Progenitor cell of endocrine pancreas (in vitro differentiated cells): ENCODE results near the gene SLC7A11. TPM values are rescaled to one million over a fixed set of nuclear protein-coding genes. Genes with fewer than 3 reads are reported as not detected.

ENCODE experiments used
- DNase-seq: peaks from one replicate; pipeline ENCODE4 v3.0.0; 2021; ENCODE audit warnings: low spot score; ENCODE audit not compliant: unreplicated experiment
- H3K27ac Mint-ChIP-seq: 2 replicates; pipeline ENCODE4 v1.8.0; 2021; ENCODE audit warnings: mild to moderate bottlenecking, moderate library complexity, mixed read lengths
- H3K27me3 Mint-ChIP-seq: 2 replicates; pipeline ENCODE4 v1.8.0; 2021; ENCODE audit warnings: mixed read lengths
- H3K36me3 Mint-ChIP-seq: 2 replicates; pipeline ENCODE4 v1.8.0; 2022; ENCODE audit warnings: mixed read lengths; ENCODE audit not compliant: insufficient read depth
- H3K4me1 Mint-ChIP-seq: 2 replicates; pipeline ENCODE4 v1.8.0; 2021; ENCODE audit warnings: low read depth, mixed read lengths
- H3K4me3 Mint-ChIP-seq: 2 replicates; pipeline ENCODE4 v1.8.0; 2021; ENCODE audit warnings: low read depth, mild to moderate bottlenecking, moderate library complexity, mixed read lengths
- H3K9me3 Mint-ChIP-seq: 2 replicates; pipeline ENCODE4 v1.8.0; 2021; ENCODE audit warnings: low read depth, mixed read lengths
- CTCF ChIP-seq: fragments of 200-600 bp; sonication (generic); IDR thresholded peaks from one replicate; pipeline ENCODE4 v1.5.0; 2021; ENCODE audit warnings: antibody characterized with exemption, mild to moderate bottlenecking; ENCODE audit not compliant: unreplicated experiment
- total RNA-seq: library from RNA; stranded (reverse); gene quantifications from 2 replicates; pipeline ENCODE4 v1.2.1, GENCODE V29; 2021

The SLC7A11 gene
- total RNA-seq, 1 donor from 2014 or later, result 8.2 TPM

- no peaks in the 10 kb centered on the region for H3K27me3 Mint-ChIP-seq
- peaks cover 3% of the 10 kb centered on the region for H3K4me1 Mint-ChIP-seq
- no peak for TF ChIP-seq CTCF
- no peak overlapping the region for H3K27ac Mint-ChIP-seq
- H3K4me3 Mint-ChIP-seq, result no peak overlapping the region
- H3K9me3 Mint-ChIP-seq, result no peaks in the 10 kb centered on the region
- peaks cover 5% of the 10 kb centered on the region for H3K36me3 Mint-ChIP-seq
- DNase-seq, result no peak
Observed at GRCh38 chr4:138225477-138225876, 16.7 kb downstream of the SLC7A11 start.

- no peaks in the 10 kb centered on the region for H3K9me3 Mint-ChIP-seq
- DNase-seq, result no peak
- no peaks in the 10 kb centered on the region for H3K27me3 Mint-ChIP-seq
- peaks cover 5% of the 10 kb centered on the region for H3K36me3 Mint-ChIP-seq
- no peak overlapping the region for H3K27ac Mint-ChIP-seq
- TF ChIP-seq CTCF, result no peak
- H3K4me3 Mint-ChIP-seq, result no peak overlapping the region
- H3K4me1 Mint-ChIP-seq, result peaks cover 3% of the 10 kb centered on the region
Observed at GRCh38 chr4:138224614-138225013, 17.5 kb downstream of the SLC7A11 start.

GRCh38 chr4:138223231-138223910 lies 18.8 kb downstream of the SLC7A11 start:
- Mint-ChIP-seq H3K36me3 (peaks cover 7% of the 10 kb centered on the region), H3K4me1 (peaks cover 5% of the 10 kb centered on the region), H3K27ac (no peak overlapping the region), H3K27me3 (no peaks in the 10 kb centered on the region), H3K9me3 (no peaks in the 10 kb centered on the region), H3K4me3 (no peak overlapping the region)
- no peak for TF ChIP-seq CTCF
- no peak for DNase-seq

GRCh38 chr4:138222046-138222445 lies 20.1 kb downstream of the SLC7A11 start:
- H3K36me3 Mint-ChIP-seq, result peaks cover 7% of the 10 kb centered on the region
- no peak for DNase-seq
- H3K4me3 Mint-ChIP-seq, result no peak overlapping the region
- H3K4me1 Mint-ChIP-seq, result peaks cover 11% of the 10 kb centered on the region
- H3K27me3 Mint-ChIP-seq, result no peaks in the 10 kb centered on the region
- no peak for TF ChIP-seq CTCF
- no peaks in the 10 kb centered on the region for H3K9me3 Mint-ChIP-seq
- no peak overlapping the region for H3K27ac Mint-ChIP-seq

GRCh38 chr4:138218976-138219375 lies 23.2 kb downstream of the SLC7A11 start:
- DNase-seq, result no peak
- no peak overlapping the region for H3K4me3 Mint-ChIP-seq
- H3K36me3 Mint-ChIP-seq, result peaks cover 14% of the 10 kb centered on the region
- H3K27ac Mint-ChIP-seq, result no peak overlapping the region
- H3K4me1 Mint-ChIP-seq, result peaks cover 25% of the 10 kb centered on the region
- peaks cover 5% of the 10 kb centered on the region for H3K9me3 Mint-ChIP-seq
- no peak for TF ChIP-seq CTCF
- H3K27me3 Mint-ChIP-seq, result no peaks in the 10 kb centered on the region
